Activated naive CD8-positive, alpha-beta T cell treated with anti-CD3 and anti-CD28 coated beads, Interleukin-2, amount 50 U/mL, for 24 hours (primary cell): ENCODE measurements around the gene C10orf67.
"Not testable (repeated sequence)": the region's sequence is repeated elsewhere in the genome, so short reads cannot be mapped to it uniquely, and the experiment has no call there.

Experiments used
- ATAC-seq: fragments of 150-1000 bp; cut with Tn5 transposase; one replicate; pipeline ENCODE4 v1.10.0; 2021
- DNase-seq: peaks from one replicate; pipeline ENCODE4 v3.0.0; 2021
- H3K27ac Mint-ChIP-seq: one replicate; pipeline ENCODE4 v1.8.0; 2021; ENCODE audit warnings: mild to moderate bottlenecking, mixed read lengths
- H3K27me3 Mint-ChIP-seq: one replicate; pipeline ENCODE4 v1.8.0; 2021; ENCODE audit warnings: mixed read lengths
- H3K36me3 Mint-ChIP-seq: one replicate; pipeline ENCODE4 v1.8.0; 2021; ENCODE audit warnings: low read depth, mixed read lengths
- H3K4me1 Mint-ChIP-seq: one replicate; pipeline ENCODE4 v1.8.0; 2021; ENCODE audit warnings: mixed read lengths
- H3K4me3 Mint-ChIP-seq: one replicate; pipeline ENCODE4 v1.8.0; 2021; ENCODE audit warnings: mild to moderate bottlenecking, moderate library complexity, mixed read lengths
- H3K9me3 Mint-ChIP-seq: one replicate; pipeline ENCODE4 v1.8.0; 2021; ENCODE audit warnings: mixed read lengths

C10orf67 gene

GRCh38 chr10:23368816-23369640 lies 24.4 kb upstream of the C10orf67 start:
- Mint-ChIP-seq H3K4me3 (peak overlapping the region; percentile 61), H3K27ac (peak overlapping the region; percentile 79), H3K9me3 (peaks cover 5% of the 10 kb centered on the region), H3K36me3 (no peaks in the 10 kb centered on the region), H3K4me1 (peaks cover 69% of the 10 kb centered on the region), H3K27me3 (no peaks in the 10 kb centered on the region)
- no peak for DNase-seq
- ATAC-seq: peak; percentile 39

- H3K4me3 Mint-ChIP-seq: peak overlapping the region; percentile 61
- peak overlapping the region; percentile 79 for H3K27ac Mint-ChIP-seq
Observed at GRCh38 chr10:23367896-23368595, 23.4 kb upstream of the C10orf67 start.

GRCh38 chr10:23365417-23366030 lies 20.9 kb upstream of the C10orf67 start:
- peak; percentile 81 for ATAC-seq
- H3K27me3 Mint-ChIP-seq, H3K9me3 Mint-ChIP-seq, DNase-seq, H3K4me3 Mint-ChIP-seq, H3K36me3 Mint-ChIP-seq: not testable (repeated sequence)
- Mint-ChIP-seq H3K4me1 (peaks cover 81% of the 10 kb centered on the region), H3K27ac (peak overlapping the region; percentile 82)

More at GRCh38 chr10:23367896-23368595, 23.4 kb upstream of the C10orf67 start:
- peaks cover 5% of the 10 kb centered on the region for H3K9me3 Mint-ChIP-seq
- ATAC-seq: no peak
- H3K27me3 Mint-ChIP-seq: no peaks in the 10 kb centered on the region
- H3K36me3 Mint-ChIP-seq: no peaks in the 10 kb centered on the region
- peaks cover 73% of the 10 kb centered on the region for H3K4me1 Mint-ChIP-seq
- no peak for DNase-seq

- H3K27ac Mint-ChIP-seq: peak overlapping the region; percentile 82
- H3K36me3 Mint-ChIP-seq: no peaks in the 10 kb centered on the region
- H3K9me3 Mint-ChIP-seq: no peaks in the 10 kb centered on the region
- H3K4me3 Mint-ChIP-seq: peak overlapping the region; percentile 2
- H3K4me1 Mint-ChIP-seq: peaks cover 70% of the 10 kb centered on the region
- no peaks in the 10 kb centered on the region for H3K27me3 Mint-ChIP-seq
- no peak for ATAC-seq
- no peak for DNase-seq
Observed at GRCh38 chr10:23364378-23364777, 19.8 kb upstream of the C10orf67 start.

GRCh38 chr10:23363793-23364135 lies 19.2 kb upstream of the C10orf67 start:
- peak overlapping the region; percentile 82 for H3K27ac Mint-ChIP-seq
- H3K27me3 Mint-ChIP-seq: no peaks in the 10 kb centered on the region
- no peaks in the 10 kb centered on the region for H3K9me3 Mint-ChIP-seq
- DNase-seq: no peak
- H3K4me3 Mint-ChIP-seq: peak overlapping the region; percentile 68
- peaks cover 64% of the 10 kb centered on the region for H3K4me1 Mint-ChIP-seq
- no peak for ATAC-seq
- no peaks in the 10 kb centered on the region for H3K36me3 Mint-ChIP-seq

- H3K27ac Mint-ChIP-seq: peak overlapping the region; percentile 82
- ATAC-seq (peak; percentile 81), DNase-seq (peak; percentile 40)
- no peaks in the 10 kb centered on the region for H3K36me3 Mint-ChIP-seq
- peak overlapping the region; percentile 68 for H3K4me3 Mint-ChIP-seq
- H3K9me3 Mint-ChIP-seq: no peaks in the 10 kb centered on the region
- peaks cover 58% of the 10 kb centered on the region for H3K4me1 Mint-ChIP-seq
- no peaks in the 10 kb centered on the region for H3K27me3 Mint-ChIP-seq
Observed at GRCh38 chr10:23362879-23363792, 18.5 kb upstream of the C10orf67 start.

- no peak for ATAC-seq
- peaks cover 52% of the 10 kb centered on the region for H3K4me1 Mint-ChIP-seq
Observed at GRCh38 chr10:23362069-23362830, 17.7 kb upstream of the C10orf67 start.

GRCh38 chr10:23361665-23362064 lies 17.1 kb upstream of the C10orf67 start:
- H3K27ac Mint-ChIP-seq: no peak overlapping the region
- DNase-seq (no peak), ATAC-seq (no peak)
- peaks cover 49% of the 10 kb centered on the region for H3K4me1 Mint-ChIP-seq
- no peaks in the 10 kb centered on the region for H3K27me3 Mint-ChIP-seq
- no peak overlapping the region for H3K4me3 Mint-ChIP-seq
- H3K36me3 Mint-ChIP-seq: no peaks in the 10 kb centered on the region
- no peaks in the 10 kb centered on the region for H3K9me3 Mint-ChIP-seq

More at GRCh38 chr10:23362069-23362830, 17.7 kb upstream of the C10orf67 start:
- no peak overlapping the region for H3K27ac Mint-ChIP-seq
- H3K9me3 Mint-ChIP-seq: no peaks in the 10 kb centered on the region
- no peak overlapping the region for H3K4me3 Mint-ChIP-seq
- H3K27me3 Mint-ChIP-seq: no peaks in the 10 kb centered on the region
- H3K36me3 Mint-ChIP-seq: no peaks in the 10 kb centered on the region
- DNase-seq: no peak

- DNase-seq (no peak), ATAC-seq (no peak)
- H3K4me3 Mint-ChIP-seq: no peak overlapping the region
- peaks cover 33% of the 10 kb centered on the region for H3K4me1 Mint-ChIP-seq
- H3K27me3 Mint-ChIP-seq: no peaks in the 10 kb centered on the region
- H3K36me3 Mint-ChIP-seq: no peaks in the 10 kb centered on the region
- H3K27ac Mint-ChIP-seq: no peak overlapping the region
- H3K9me3 Mint-ChIP-seq: no peaks in the 10 kb centered on the region
Observed at GRCh38 chr10:23359692-23360380, 15.2 kb upstream of the C10orf67 start.

- Mint-ChIP-seq H3K27ac (no peak overlapping the region), H3K9me3 (no peaks in the 10 kb centered on the region), H3K36me3 (no peaks in the 10 kb centered on the region), H3K4me3 (no peak overlapping the region), H3K4me1 (peaks cover 18% of the 10 kb centered on the region), H3K27me3 (no peaks in the 10 kb centered on the region)
- DNase-seq (no peak), ATAC-seq (no peak)
Observed at GRCh38 chr10:23358357-23358756, 13.8 kb upstream of the C10orf67 start.

GRCh38 chr10:23354630-23355279 lies 10.2 kb upstream of the C10orf67 start:
- DNase-seq (no peak), ATAC-seq (no peak)
- H3K4me1 Mint-ChIP-seq: no peaks in the 10 kb centered on the region
- no peaks in the 10 kb centered on the region for H3K36me3 Mint-ChIP-seq
- H3K4me3 Mint-ChIP-seq: no peak overlapping the region
- no peaks in the 10 kb centered on the region for H3K27me3 Mint-ChIP-seq
- no peak overlapping the region for H3K27ac Mint-ChIP-seq
- no peaks in the 10 kb centered on the region for H3K9me3 Mint-ChIP-seq

GRCh38 chr10:23351926-23352519 lies 7.4 kb upstream of the C10orf67 start:
- Mint-ChIP-seq H3K9me3 (no peaks in the 10 kb centered on the region), H3K4me3 (no peak overlapping the region), H3K4me1 (no peaks in the 10 kb centered on the region), H3K27me3 (peaks cover 3% of the 10 kb centered on the region), H3K36me3 (no peaks in the 10 kb centered on the region), H3K27ac (no peak overlapping the region)
- no peak for DNase-seq
- no peak for ATAC-seq
